ENCODE results near the gene CYRIA.

- no peak for TF ChIP-seq EP300 (IDR thresholded peaks at IDR 0.05; ENCODE audit: borderline replicate concordance)
- no peak for TF ChIP-seq MAX (IDR thresholded peaks at IDR 0.05)
- TF ChIP-seq CEBPB (IDR thresholded peaks at IDR 0.05) = no peak
- no peak for TF ChIP-seq FOXM1 (IDR thresholded peaks at IDR 0.05; ENCODE audit: borderline replicate concordance, low read depth)
- no peak for TF ChIP-seq USF1 (IDR thresholded peaks at IDR 0.05)
Observed at GRCh38 chr2:16669388-16669787, 3.8 kb upstream of the CYRIA start.
